AG08395 (cell line): Measurements from ENCODE around the gene CAPN2.

Experiments
- DNase-seq: peaks from one replicate; pipeline ENCODE4 v3.0.0; 2012; ENCODE audit warnings: mixed read lengths, low spot score

Gene CAPN2

GRCh38 chr1:223702735-223703667 lies 9.3 kb upstream of the CAPN2 start:
- DNase-seq: peak; percentile 59

GRCh38 chr1:223703668-223704013 lies 8.7 kb upstream of the CAPN2 start:
- DNase-seq: no peak

- DNase-seq: no peak
These were observed 7.1 kb upstream of the CAPN2 start for GRCh38 chr1:223704921-223705878.

GRCh38 chr1:223706077-223706973 lies 6.0 kb upstream of the CAPN2 start:
- DNase-seq: no peak

- peak; percentile 88 for DNase-seq
These were observed 4.9 kb upstream of the CAPN2 start for GRCh38 chr1:223707256-223708000.

- DNase-seq: no peak
These were observed 4.4 kb upstream of the CAPN2 start for GRCh38 chr1:223708001-223708359.

GRCh38 chr1:223708651-223709268 lies 3.6 kb upstream of the CAPN2 start:
- DNase-seq: no peak

- no peak for DNase-seq
These were observed 2.7 kb upstream of the CAPN2 start for GRCh38 chr1:223709598-223709997.

GRCh38 chr1:223710179-223711133 lies 1.9 kb upstream of the CAPN2 start:
- DNase-seq: no peak

GRCh38 chr1:223711173-223711572 lies 1.2 kb upstream of the CAPN2 start:
- DNase-seq: no peak

GRCh38 chr1:223711747-223712193 lies 569 bp upstream of the CAPN2 start:
- no peak for DNase-seq

- DNase-seq: no peak
These were observed 623 bp downstream of the CAPN2 start for GRCh38 chr1:223712850-223713474.

GRCh38 chr1:223713546-223714420 lies 1.4 kb downstream of the CAPN2 start:
- DNase-seq: no peak

GRCh38 chr1:223714421-223714724 lies 2.0 kb downstream of the CAPN2 start:
- DNase-seq: no peak

- peak; percentile 61 for DNase-seq
These were observed 2.7 kb downstream of the CAPN2 start for GRCh38 chr1:223714849-223715603.

GRCh38 chr1:223715604-223716172 lies 3.3 kb downstream of the CAPN2 start:
- no peak for DNase-seq

GRCh38 chr1:223716302-223716862 lies 4.0 kb downstream of the CAPN2 start:
- DNase-seq: no peak
